Mononuclear cell (primary cell): ENCODE data around the gene SMIM30. TPM values are rescaled to one million over a fixed set of nuclear protein-coding genes. Genes with fewer than 3 reads are reported as not detected.
"Not testable (repeated sequence)": the region's sequence is repeated elsewhere in the genome, so short reads cannot be mapped to it uniquely, and the experiment has no call there.

Source experiments
- H3K27me3 ChIP-seq: 2 replicates; pipeline ENCODE4 v1.6.0; 2011; ENCODE audit warnings: low read length, control low read depth; ENCODE audit not compliant: insufficient read depth
- H3K4me1 ChIP-seq: 2 replicates; pipeline ENCODE4 v1.5.1; 2011; ENCODE audit warnings: mild to moderate bottlenecking, low read length, control low read depth; ENCODE audit not compliant: insufficient read depth
- H3K4me3 ChIP-seq: 2 replicates; pipeline ENCODE4 v1.5.1; 2011; ENCODE audit warnings: mild to moderate bottlenecking, low read length, moderate library complexity
- H3K9me3 ChIP-seq: 2 replicates; pipeline ENCODE4 v1.5.1; 2011; ENCODE audit warnings: low read depth, mild to moderate bottlenecking, control low read depth, low read length
- total RNA-seq: library from RNA; depleted of rRNA; stranded (reverse); fragments of >200 nt; gene quantifications from one replicate; pipeline ENCODE4 v1.2.3, GENCODE V29; 2012

The SMIM30 gene
- total RNA-seq, result 6.4 TPM

DNA sequence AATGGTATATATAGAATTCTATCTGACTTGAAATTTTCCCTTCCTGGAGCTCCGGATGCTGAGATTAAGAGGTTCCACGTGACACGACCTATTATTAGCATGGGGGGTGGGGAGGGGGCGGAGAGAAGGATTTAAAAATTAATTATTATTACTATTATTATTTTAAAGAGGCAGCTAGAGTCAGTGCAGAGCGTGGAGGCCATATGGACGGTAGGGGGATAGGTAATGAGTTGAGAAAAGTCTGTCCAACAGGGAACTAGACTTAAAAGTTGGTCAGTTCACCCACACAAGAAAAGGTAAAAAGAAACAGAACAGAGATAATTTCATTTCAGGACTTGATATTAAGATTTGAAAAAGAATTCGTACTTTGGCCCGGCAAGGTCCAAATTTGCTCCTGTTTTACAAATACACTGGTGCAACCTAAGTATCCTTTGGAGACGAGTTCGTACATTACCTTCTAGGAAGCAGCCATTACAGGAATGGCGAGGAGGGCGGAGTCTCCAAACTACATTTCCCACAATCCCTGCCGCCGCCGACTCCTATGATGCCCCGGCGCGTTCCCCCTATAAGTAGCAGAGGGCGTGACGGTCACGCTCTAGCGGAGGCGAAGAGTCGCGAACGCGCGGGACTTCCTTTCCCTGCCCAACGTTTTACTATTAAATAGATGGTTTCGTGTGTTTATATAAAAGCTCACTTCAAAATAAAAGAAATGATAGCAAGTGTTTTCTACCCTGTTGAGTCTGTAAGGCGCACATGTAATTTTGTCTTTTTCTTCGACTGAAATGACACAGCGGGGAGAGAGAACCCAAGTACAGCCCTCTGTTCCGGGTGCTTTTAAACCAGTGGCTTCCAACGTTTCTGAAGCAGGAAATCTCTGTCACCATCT lies at the start of gene SMIM30:
TSS of gene SMIM30 (minus strand) at position 481 of the 886 bp plus-strand sequence. CDS start 976 bp downstream, outside the sequence.
- Histone ChIP-seq H3K4me3 (peak within 1 kb of the TSS; percentile 46), H3K4me1 (peaks cover 11% of the 10 kb centered on the region), H3K9me3 (no peaks in the 10 kb centered on the region), H3K27me3 (no peaks in the 10 kb centered on the region)

- not testable (repeated sequence) for H3K4me3 ChIP-seq, H3K27me3 ChIP-seq, H3K9me3 ChIP-seq, H3K4me1 ChIP-seq
These were observed 47.8 kb upstream of the SMIM30 start for GRCh38 chr7:113166176-113166575.

DNA sequence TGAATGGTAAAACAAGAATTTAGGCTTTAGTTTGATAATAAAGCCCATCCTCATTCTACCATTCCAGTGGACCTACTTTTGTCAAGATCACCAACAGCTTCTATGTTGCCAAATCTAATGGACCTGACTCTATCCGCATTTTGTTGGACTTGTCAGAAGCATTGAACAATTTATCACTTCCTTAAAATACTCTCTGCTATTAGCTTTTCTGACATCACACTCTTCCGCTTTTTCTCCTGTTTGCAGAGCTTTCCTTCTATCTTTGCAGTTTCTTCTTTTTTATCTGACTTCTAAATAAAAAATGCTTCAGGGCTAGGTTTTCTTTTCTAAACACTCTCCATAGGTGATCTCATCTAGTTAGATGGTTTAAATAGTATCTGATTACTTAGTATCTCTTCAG lies 42.7 kb upstream of the SMIM30 start:
- Histone ChIP-seq H3K9me3 (no peaks in the 10 kb centered on the region), H3K27me3 (peaks cover 10% of the 10 kb centered on the region), H3K4me1 (no peaks in the 10 kb centered on the region), H3K4me3 (no peak overlapping the region)

GRCh38 chr7:113159746-113160339 lies 41.5 kb upstream of the SMIM30 start:
- H3K4me1 ChIP-seq, result no peaks in the 10 kb centered on the region
- no peaks in the 10 kb centered on the region for H3K9me3 ChIP-seq
- H3K4me3 ChIP-seq, result no peak overlapping the region

DNA sequence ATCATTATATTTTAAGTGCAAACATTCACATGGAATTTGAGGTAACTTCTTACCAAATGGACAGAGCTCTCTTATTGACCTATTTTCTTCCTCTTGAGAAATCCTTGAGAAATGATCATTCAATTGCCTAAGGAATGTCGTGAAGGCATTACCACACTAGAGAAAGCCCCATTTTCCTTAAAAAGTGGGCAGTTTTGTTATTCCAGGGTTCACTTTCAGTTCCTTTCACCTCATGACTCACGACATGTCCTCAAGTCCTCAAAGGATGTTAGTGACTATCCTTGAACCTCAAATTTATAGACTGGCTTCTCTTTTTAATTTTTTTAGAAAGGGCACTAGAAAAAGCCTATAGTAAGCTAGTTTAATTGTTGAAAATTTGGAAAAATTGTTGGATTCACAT lies 40.4 kb upstream of the SMIM30 start:
- Histone ChIP-seq H3K4me3 (no peak overlapping the region), H3K9me3 (no peaks in the 10 kb centered on the region), H3K27me3 (peaks cover 19% of the 10 kb centered on the region), H3K4me1 (no peaks in the 10 kb centered on the region)

More at GRCh38 chr7:113159746-113160339, 41.5 kb upstream of the SMIM30 start:
- H3K27me3 ChIP-seq, result peaks cover 14% of the 10 kb centered on the region

GRCh38 chr7:113154117-113154516 lies 35.8 kb upstream of the SMIM30 start:
- no peaks in the 10 kb centered on the region for H3K9me3 ChIP-seq
- H3K4me3 ChIP-seq, result no peak overlapping the region
- H3K4me1 ChIP-seq, result no peaks in the 10 kb centered on the region
- H3K27me3 ChIP-seq, result peaks cover 21% of the 10 kb centered on the region

GRCh38 chr7:113144817-113145216 lies 26.5 kb upstream of the SMIM30 start:
- Histone ChIP-seq H3K4me1 (peaks cover 10% of the 10 kb centered on the region), H3K27me3 (no peaks in the 10 kb centered on the region), H3K9me3 (no peaks in the 10 kb centered on the region), H3K4me3 (no peak overlapping the region)

DNA sequence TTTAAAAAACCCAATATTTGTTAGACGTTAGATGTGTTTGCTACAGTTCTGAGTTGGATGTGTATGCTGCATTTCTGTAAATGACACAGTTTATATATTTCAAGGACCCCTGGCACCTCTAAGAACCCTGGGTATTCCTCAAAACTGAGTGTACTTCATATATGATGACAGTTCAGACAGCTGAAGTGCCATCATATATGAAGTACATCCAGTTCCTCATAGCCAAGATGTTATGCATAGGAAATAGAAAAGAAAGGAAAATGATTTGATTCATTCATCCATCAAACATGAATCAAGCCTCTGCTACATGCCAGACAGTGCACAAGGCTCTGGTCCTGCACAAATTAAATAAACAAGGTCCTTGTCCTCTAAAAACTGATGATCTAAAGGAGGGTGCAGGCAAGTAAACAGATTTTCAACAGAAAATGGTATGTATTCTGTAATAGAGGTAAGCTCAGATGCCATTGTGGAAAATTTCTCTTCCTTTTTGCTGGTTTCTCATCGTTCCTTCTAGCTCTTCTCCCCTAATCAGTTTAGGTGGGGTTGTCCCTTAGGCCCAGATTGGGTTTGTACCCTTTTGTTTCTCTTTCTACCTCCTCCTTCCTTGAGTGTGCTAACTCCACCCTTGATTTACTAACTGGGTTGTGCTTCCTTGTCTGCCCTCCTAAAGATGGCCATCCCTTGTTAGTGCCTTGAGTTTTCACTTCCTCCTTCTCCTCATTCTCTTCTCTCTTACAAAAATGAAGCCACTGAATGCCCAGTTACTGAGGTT lies 25.3 kb upstream of the SMIM30 start:
- H3K4me1 ChIP-seq, result peaks cover 10% of the 10 kb centered on the region
- no peak overlapping the region for H3K4me3 ChIP-seq
- no peaks in the 10 kb centered on the region for H3K27me3 ChIP-seq
- no peaks in the 10 kb centered on the region for H3K9me3 ChIP-seq

- Histone ChIP-seq H3K27me3 (no peaks in the 10 kb centered on the region), H3K4me1 (peaks cover 10% of the 10 kb centered on the region), H3K9me3 (no peaks in the 10 kb centered on the region), H3K4me3 (no peak overlapping the region)
These were observed 24.2 kb upstream of the SMIM30 start for GRCh38 chr7:113142385-113143119.

DNA sequence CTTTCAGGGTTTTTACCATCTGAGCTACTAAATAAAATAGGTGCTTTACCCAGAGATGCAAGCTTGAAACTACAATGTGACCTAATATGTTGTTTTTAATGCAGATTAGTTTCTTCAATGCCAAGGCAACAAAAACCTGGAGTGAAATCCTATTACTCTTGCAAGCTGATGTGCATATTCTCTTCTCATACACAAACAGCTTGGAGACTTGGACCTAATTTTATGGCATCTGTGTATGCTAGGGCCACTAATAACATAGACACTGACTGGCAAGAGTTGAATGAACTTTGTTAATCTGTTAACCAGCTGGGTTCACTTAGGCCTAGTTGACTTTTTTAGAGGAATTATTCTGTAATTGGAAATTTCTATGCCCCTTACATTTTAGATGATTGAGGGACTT lies 23.4 kb upstream of the SMIM30 start:
- Histone ChIP-seq H3K9me3 (no peaks in the 10 kb centered on the region), H3K4me3 (no peak overlapping the region), H3K27me3 (no peaks in the 10 kb centered on the region), H3K4me1 (peaks cover 10% of the 10 kb centered on the region)

DNA sequence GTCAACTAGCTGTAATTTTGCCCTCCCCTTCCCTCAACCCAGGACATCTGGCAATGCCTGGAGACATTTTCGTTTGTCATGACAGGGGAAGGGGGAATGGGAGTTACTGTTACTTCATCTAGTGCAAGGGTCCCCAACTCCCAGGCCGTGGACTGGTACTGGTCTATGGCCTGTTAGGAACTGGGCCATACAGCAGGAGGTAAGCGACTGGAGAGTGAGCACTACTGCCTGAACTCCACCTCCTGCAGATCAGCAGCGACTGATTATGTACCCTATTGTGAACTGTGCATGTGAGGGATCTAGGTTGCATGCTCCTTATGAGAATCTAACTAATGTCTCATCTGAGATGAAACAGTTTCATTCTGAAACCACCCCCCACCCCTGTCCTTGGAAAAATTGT lies 22.6 kb upstream of the SMIM30 start:
- Histone ChIP-seq H3K4me3 (no peak overlapping the region), H3K4me1 (peaks cover 10% of the 10 kb centered on the region), H3K27me3 (no peaks in the 10 kb centered on the region), H3K9me3 (no peaks in the 10 kb centered on the region)

- Histone ChIP-seq H3K9me3 (no peaks in the 10 kb centered on the region), H3K4me1 (no peaks in the 10 kb centered on the region), H3K27me3 (no peaks in the 10 kb centered on the region), H3K4me3 (no peak overlapping the region)
These were observed 18.9 kb upstream of the SMIM30 start for GRCh38 chr7:113137241-113137640.

DNA sequence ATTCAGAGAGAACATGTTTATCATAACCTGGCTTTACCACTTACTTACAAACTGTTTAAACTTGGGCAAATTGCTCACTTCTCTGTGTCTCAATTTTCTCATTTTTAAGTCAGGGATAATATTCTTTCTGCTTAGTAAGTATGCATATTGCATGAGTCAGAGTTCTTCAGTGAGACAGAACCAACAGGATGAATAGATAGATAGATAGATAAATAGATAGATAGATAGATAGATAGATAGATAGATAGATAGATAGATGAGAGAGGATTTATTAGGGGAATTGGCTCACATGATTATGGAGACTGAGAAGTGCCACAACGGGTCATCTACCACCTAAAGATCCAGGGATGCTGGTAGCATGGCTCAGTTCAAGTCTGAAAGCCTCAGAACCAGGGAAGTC lies 15.7 kb upstream of the SMIM30 start:
- H3K9me3 ChIP-seq, result no peaks in the 10 kb centered on the region
- no peaks in the 10 kb centered on the region for H3K27me3 ChIP-seq
- no peak overlapping the region for H3K4me3 ChIP-seq
- H3K4me1 ChIP-seq, result no peaks in the 10 kb centered on the region

DNA sequence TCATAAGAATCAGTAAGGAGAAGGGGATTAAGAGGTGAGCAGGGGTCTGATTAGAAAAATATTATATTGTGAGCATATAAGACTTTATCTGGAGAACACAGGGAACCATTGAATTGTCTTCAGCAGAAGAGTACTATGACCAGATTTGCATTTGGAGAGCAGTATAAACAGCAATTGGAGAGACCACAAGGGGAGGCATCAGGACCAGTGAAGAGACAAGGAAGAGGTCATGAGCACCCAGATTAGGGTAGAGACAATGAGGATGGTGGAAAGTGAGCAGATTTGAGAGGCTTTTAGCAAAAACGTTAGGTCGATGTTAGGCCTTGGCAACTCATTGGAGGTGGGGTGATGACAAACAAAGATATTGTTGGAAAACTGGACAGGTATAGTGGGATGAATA lies 13.0 kb upstream of the SMIM30 start:
- H3K9me3 ChIP-seq, result no peaks in the 10 kb centered on the region
- no peak overlapping the region for H3K4me3 ChIP-seq
- no peaks in the 10 kb centered on the region for H3K4me1 ChIP-seq
- no peaks in the 10 kb centered on the region for H3K27me3 ChIP-seq

- H3K9me3 ChIP-seq, result no peaks in the 10 kb centered on the region
- H3K4me1 ChIP-seq, result no peaks in the 10 kb centered on the region
- no peak overlapping the region for H3K4me3 ChIP-seq
- H3K27me3 ChIP-seq, result no peaks in the 10 kb centered on the region
These were observed 9.7 kb upstream of the SMIM30 start for GRCh38 chr7:113128031-113128430.
